Dermis microvascular lymphatic vessel endothelial cell (primary cell): Measurements from ENCODE around the gene TESPA1. TPM values are rescaled to one million over a fixed set of nuclear protein-coding genes. Genes with fewer than 3 reads are reported as not detected.

Source experiments
- total RNA-seq: library from RNA; depleted of rRNA; stranded (reverse); fragments of >200 nt; gene quantifications from 2 replicates; pipeline ENCODE4 v1.2.1, GENCODE V29; 2014

Gene TESPA1
- total RNA-seq, 1 donor from 2014 or later, result not detected

Other genes with a start within 250 kb of the TESPA1 start
- not detected in 2 replicates for gene MUCL1, start 130.2 kb downstream of the TESPA1 start, total RNA-seq
- not detected in 2 replicates for gene NEUROD4, start 35.2 kb upstream of the TESPA1 start, total RNA-seq
- gene OR9K2, start 141.6 kb upstream of the TESPA1 start, total RNA-seq, result not detected in 2 replicates
- not detected in 2 replicates for gene OR10A7, start 236.3 kb upstream of the TESPA1 start, total RNA-seq